ENCODE data around the gene XCL2. TPM values are rescaled to one million over a fixed set of nuclear protein-coding genes. Genes with fewer than 3 reads are reported as not detected.

Gene XCL2
- polyA plus RNA-seq, 1 donor from 2014 or later, result not detected

- no peak for TF ChIP-seq RAD21 (conservative IDR thresholded peaks at IDR 0.05)
- TF ChIP-seq EP300 (conservative IDR thresholded peaks at IDR 0.05; ENCODE audit: poor library complexity, severe bottlenecking), result no peak
- TF ChIP-seq POLR2AphosphoS5 (IDR thresholded peaks at IDR 0.05), result no peak
- TF ChIP-seq, protein P1, sequence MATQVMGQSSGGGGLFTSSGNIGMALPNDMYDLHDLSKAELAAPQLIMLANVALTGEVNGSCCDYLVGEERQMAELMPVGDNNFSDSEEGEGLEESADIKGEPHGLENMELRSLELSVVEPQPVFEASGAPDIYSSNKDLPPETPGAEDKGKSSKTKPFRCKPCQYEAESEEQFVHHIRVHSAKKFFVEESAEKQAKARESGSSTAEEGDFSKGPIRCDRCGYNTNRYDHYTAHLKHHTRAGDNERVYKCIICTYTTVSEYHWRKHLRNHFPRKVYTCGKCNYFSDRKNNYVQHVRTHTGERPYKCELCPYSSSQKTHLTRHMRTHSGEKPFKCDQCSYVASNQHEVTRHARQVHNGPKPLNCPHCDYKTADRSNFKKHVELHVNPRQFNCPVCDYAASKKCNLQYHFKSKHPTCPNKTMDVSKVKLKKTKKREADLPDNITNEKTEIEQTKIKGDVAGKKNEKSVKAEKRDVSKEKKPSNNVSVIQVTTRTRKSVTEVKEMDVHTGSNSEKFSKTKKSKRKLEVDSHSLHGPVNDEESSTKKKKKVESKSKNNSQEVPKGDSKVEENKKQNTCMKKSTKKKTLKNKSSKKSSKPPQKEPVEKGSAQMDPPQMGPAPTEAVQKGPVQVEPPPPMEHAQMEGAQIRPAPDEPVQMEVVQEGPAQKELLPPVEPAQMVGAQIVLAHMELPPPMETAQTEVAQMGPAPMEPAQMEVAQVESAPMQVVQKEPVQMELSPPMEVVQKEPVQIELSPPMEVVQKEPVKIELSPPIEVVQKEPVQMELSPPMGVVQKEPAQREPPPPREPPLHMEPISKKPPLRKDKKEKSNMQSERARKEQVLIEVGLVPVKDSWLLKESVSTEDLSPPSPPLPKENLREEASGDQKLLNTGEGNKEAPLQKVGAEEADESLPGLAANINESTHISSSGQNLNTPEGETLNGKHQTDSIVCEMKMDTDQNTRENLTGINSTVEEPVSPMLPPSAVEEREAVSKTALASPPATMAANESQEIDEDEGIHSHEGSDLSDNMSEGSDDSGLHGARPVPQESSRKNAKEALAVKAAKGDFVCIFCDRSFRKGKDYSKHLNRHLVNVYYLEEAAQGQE (IDR thresholded peaks at IDR 0.05; ENCODE audit: borderline replicate concordance), result no peak
- TF ChIP-seq EZH2 (IDR thresholded peaks at IDR 0.05; ENCODE audit: borderline replicate concordance, insufficient read depth, low read length, poor library complexity, severe bottlenecking), result no peak
- TF ChIP-seq, protein P2, sequence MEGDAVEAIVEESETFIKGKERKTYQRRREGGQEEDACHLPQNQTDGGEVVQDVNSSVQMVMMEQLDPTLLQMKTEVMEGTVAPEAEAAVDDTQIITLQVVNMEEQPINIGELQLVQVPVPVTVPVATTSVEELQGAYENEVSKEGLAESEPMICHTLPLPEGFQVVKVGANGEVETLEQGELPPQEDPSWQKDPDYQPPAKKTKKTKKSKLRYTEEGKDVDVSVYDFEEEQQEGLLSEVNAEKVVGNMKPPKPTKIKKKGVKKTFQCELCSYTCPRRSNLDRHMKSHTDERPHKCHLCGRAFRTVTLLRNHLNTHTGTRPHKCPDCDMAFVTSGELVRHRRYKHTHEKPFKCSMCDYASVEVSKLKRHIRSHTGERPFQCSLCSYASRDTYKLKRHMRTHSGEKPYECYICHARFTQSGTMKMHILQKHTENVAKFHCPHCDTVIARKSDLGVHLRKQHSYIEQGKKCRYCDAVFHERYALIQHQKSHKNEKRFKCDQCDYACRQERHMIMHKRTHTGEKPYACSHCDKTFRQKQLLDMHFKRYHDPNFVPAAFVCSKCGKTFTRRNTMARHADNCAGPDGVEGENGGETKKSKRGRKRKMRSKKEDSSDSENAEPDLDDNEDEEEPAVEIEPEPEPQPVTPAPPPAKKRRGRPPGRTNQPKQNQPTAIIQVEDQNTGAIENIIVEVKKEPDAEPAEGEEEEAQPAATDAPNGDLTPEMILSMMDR (IDR thresholded peaks at IDR 0.05; ENCODE audit: poor library complexity, severe bottlenecking), result no peak
- TF ChIP-seq MXI1 (conservative IDR thresholded peaks at IDR 0.05; ENCODE audit: poor library complexity, severe bottlenecking), result no peak
- no peak for TF ChIP-seq TAF1 (IDR thresholded peaks at IDR 0.05; ENCODE audit: low read depth)
- no peak for TF ChIP-seq SMC3 (conservative IDR thresholded peaks at IDR 0.05; ENCODE audit: poor library complexity)
These were observed 38.8 kb downstream of the XCL2 start for GRCh38 chr1:168505006-168505405.

DNA sequence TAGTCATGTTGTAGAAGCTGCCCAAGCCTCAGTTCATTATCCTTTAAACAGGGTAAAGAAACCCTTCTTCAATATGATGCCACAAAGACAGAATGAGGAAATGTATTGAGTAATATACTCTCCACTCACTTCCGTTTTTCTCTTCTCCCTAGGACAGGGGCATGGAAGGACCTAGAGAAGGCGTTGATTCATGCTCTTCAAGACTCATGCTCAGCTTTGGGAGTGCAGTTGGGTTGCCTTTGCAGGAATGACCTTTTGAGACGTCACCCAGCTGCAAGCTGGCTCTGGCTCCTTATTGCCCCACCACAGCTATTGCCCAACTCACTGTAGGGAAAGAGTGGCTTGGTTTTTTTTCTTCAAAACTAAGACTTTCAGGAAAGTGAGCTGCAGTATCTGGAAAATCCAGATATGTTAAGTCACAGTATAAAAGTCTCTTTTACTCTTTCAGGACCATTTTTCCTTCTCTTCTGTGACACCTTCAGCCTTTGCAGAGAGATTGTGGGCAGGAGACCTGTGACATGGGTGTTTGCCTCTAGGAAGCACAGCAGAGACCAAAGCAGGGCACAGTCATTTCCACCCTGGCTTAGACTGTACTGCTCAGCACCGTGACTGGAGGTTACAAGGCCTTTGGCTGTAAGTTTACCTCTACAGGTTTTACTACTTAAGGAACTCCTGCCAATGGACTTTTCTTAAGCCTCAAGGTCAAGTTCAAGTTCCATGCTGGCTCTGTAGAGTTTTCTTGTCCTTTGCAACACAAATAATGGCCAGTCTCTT lies 39.5 kb downstream of the XCL2 start:
- no peaks in the 10 kb centered on the region for H3K79me2 ChIP-seq (replicated peaks; ENCODE audit: insufficient read depth, low read length)

More at GRCh38 chr1:168505006-168505405, 38.8 kb downstream of the XCL2 start:
- no peaks in the 10 kb centered on the region for H3K27me3 ChIP-seq (ENCODE audit: insufficient read depth, low read depth, low read length)
- no peaks in the 10 kb centered on the region for H4K20me1 ChIP-seq (ENCODE audit: insufficient read depth)
- no peak overlapping the region for H3K4me2 ChIP-seq (ENCODE audit: low read length)
- no peak overlapping the region for H3K27ac ChIP-seq (ENCODE audit: low read length)
- no peaks in the 10 kb centered on the region for H3K36me3 ChIP-seq (ENCODE audit: insufficient read depth, low read length)
- H3K9ac ChIP-seq (ENCODE audit: low read length), result no peak overlapping the region
- no peaks in the 10 kb centered on the region for H3K9me2 ChIP-seq (ENCODE audit: insufficient read depth, low read length)
- no peaks in the 10 kb centered on the region for H3K9me3 ChIP-seq (ENCODE audit: low read length)
- no peak overlapping the region for H3K4me3 ChIP-seq (ENCODE audit: low read length)
- H3F3A ChIP-seq (ENCODE audit: insufficient read depth, low read length, poor library complexity, severe bottlenecking), result no peaks in the 10 kb centered on the region
- no peaks in the 10 kb centered on the region for H3K79me2 ChIP-seq (replicated peaks; ENCODE audit: insufficient read depth, low read length)
- no peak overlapping the region for H2AFZ ChIP-seq (ENCODE audit: low read depth, low read length)

More for the DNA sequence above, 39.5 kb downstream of the XCL2 start:
- H3F3A ChIP-seq (ENCODE audit: insufficient read depth, low read length, poor library complexity, severe bottlenecking), result no peaks in the 10 kb centered on the region
- no peak overlapping the region for H2AFZ ChIP-seq (ENCODE audit: low read depth, low read length)
- no peaks in the 10 kb centered on the region for H3K27me3 ChIP-seq (ENCODE audit: insufficient read depth, low read depth, low read length)
- no peak overlapping the region for H3K4me3 ChIP-seq (ENCODE audit: low read length)
- H3K9me3 ChIP-seq (ENCODE audit: low read length), result no peaks in the 10 kb centered on the region
- H3K36me3 ChIP-seq (ENCODE audit: insufficient read depth, low read length), result no peaks in the 10 kb centered on the region
- H4K20me1 ChIP-seq (ENCODE audit: insufficient read depth), result no peaks in the 10 kb centered on the region
- no peak overlapping the region for H3K9ac ChIP-seq (ENCODE audit: low read length)
- TF ChIP-seq RAD21 (conservative IDR thresholded peaks at IDR 0.05) (no peak), POLR2AphosphoS5 (IDR thresholded peaks at IDR 0.05) (no peak), EP300 (conservative IDR thresholded peaks at IDR 0.05; ENCODE audit: poor library complexity, severe bottlenecking) (no peak), EZH2 (IDR thresholded peaks at IDR 0.05; ENCODE audit: borderline replicate concordance, insufficient read depth, low read length, poor library complexity, severe bottlenecking) (no peak), MXI1 (conservative IDR thresholded peaks at IDR 0.05; ENCODE audit: poor library complexity, severe bottlenecking) (no peak), TAF1 (IDR thresholded peaks at IDR 0.05; ENCODE audit: low read depth) (no peak), SMC3 (conservative IDR thresholded peaks at IDR 0.05; ENCODE audit: poor library complexity) (no peak)
- TF ChIP-seq, protein P2 (IDR thresholded peaks at IDR 0.05; ENCODE audit: poor library complexity, severe bottlenecking), result no peak
- TF ChIP-seq, protein P1 (IDR thresholded peaks at IDR 0.05; ENCODE audit: borderline replicate concordance), result no peak
- no peaks in the 10 kb centered on the region for H3K9me2 ChIP-seq (ENCODE audit: insufficient read depth, low read length)
- H3K4me2 ChIP-seq (ENCODE audit: low read length), result no peak overlapping the region
- no peak overlapping the region for H3K27ac ChIP-seq (ENCODE audit: low read length)

Data from neural cell (in vitro differentiated cells).